AG10803 (cell line): ENCODE data around the gene CTSA.

Experiments used
- DNase-seq: peaks from one replicate; pipeline ENCODE4 v3.0.0; 2010; ENCODE audit warnings: low read depth
- H3K4me3 ChIP-seq: 2 replicates; pipeline ENCODE4 v1.5.1; 2011; ENCODE audit warnings: mild to moderate bottlenecking, low read length, control low read depth
- CTCF ChIP-seq: conservative IDR thresholded peaks from 2 replicates; pipeline ENCODE4 v1.5.1; 2011; ENCODE audit warnings: mild to moderate bottlenecking, low read length, control low read depth, inconsistent platforms

The CTSA gene

DNA sequence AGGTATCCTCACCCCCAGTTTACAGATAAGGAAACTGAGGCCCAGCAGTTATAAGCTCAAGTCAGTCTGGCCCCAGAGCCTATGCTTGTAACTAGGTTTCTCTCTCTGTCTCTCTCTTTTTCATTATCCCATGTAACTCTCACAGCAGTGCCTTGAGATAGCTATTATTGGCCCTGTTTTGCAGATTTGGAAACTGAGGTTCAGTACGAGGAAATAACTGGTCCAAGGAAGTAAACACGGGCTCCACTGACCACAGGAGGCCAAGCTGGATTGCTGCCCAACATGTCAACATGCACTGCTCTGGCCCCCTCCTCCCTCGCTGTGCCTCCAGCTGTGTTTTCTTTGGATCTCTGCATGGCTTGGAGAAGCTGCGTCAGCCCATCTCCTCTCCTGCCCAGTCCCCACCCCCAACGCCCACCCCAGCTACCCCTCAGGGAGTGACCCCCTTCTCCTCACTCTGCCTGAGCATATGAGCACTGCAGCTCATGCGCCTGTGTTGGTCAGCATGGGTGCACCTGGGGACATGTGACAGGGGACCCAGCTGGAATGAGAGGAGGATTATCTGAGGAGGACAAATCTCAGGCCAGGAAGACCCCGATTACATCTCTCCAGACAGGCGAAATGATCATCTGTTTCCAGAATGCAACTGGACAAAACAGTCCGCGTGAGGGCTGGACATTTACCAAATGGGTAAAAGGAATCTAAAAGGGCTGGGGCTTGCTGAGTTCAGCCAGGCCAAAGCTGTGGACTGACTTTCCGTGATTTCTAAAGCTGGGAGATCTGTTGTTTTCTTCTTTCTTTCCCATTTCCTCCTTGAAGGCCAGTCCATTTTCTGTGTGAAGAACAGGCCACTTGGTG, 28.6 kb downstream of the CTSA start:
- peak; percentile 37 for DNase-seq
- no peak overlapping the region for H3K4me3 ChIP-seq
- no peak for TF ChIP-seq CTCF

DNA sequence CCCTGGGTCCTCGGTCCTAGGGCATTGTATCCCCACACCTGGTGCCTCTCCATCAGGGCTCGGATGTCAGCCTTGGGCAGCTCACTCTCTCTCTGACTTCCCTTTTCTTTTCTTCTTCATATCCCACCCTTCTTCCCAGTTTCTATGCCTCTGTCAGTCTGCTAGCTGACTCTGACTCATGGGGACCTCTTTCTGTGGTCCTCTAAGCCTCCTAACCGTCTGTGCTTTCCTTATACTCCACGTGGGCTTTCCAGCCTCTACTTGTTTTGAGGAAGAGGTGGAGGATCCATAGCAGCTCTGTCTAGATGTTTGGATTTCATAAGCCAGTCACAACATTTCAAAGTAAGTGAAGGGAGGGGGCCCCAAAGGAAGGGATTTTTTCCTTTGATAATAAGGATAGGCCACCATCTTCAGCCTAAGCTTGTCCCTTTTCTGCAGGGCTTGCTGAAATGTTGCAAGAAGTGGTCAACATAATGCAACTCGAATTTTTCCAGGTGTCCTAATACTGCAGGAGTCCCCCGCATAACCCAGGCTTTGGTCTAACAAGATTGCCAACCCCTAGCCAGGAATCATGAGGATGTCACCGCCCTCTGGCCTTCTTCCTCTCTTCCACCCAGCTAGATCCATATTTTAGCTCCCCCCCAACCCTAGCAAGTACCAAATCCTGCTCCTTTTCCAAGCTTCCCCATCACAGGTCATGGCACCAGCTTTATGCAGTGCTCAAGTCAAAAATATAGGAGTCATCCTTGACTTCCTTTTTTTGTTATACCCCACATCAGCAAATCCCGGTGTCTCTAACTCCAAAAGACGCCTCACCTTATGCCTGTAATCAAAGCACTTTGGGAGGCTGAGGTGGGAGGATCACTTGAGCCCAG, 29.6 kb downstream of the CTSA start:
- no peak for TF ChIP-seq CTCF
- DNase-seq = no peak
- no peak overlapping the region for H3K4me3 ChIP-seq

DNA sequence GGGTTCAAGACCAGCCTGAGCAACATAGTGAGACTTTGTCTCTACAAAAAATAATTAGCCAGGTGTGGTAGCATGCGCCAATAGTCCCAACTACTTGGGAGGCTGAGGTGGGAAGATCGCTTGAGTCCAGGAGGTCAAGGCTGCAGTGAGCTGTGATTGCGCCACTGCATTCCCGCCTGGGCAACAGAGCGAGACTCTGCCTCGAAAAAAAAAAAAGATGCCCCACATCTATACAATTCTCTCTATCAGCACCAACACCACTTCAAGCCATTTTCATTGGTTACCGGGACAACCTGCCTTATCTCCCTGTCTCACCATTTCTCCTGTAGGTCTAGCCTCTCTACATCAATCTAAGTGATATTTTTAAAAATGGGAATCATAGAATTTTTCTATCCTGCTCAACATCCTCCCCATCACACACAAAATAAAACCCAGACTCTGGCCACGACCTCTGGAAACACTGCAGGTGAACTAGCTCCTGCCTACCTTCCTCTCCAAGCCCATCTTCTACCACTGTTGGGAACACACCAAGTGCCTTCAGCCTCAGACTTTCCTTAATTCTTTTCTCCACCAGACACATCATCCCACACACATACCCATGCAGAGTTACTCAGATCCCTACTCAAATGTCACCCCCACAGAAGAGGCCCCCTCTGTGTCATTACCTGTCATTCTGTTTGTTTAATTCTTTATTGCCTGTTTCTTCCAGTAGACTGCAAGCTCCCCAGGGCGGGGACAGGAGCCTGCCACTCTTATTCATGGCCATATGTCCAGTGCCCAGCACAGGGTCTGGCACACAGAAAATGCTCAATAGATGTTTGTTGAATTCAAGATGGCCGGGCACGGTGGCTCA, 30.4 kb downstream of the CTSA start:
- TF ChIP-seq CTCF = no peak
- DNase-seq = no peak
- no peak overlapping the region for H3K4me3 ChIP-seq

DNA sequence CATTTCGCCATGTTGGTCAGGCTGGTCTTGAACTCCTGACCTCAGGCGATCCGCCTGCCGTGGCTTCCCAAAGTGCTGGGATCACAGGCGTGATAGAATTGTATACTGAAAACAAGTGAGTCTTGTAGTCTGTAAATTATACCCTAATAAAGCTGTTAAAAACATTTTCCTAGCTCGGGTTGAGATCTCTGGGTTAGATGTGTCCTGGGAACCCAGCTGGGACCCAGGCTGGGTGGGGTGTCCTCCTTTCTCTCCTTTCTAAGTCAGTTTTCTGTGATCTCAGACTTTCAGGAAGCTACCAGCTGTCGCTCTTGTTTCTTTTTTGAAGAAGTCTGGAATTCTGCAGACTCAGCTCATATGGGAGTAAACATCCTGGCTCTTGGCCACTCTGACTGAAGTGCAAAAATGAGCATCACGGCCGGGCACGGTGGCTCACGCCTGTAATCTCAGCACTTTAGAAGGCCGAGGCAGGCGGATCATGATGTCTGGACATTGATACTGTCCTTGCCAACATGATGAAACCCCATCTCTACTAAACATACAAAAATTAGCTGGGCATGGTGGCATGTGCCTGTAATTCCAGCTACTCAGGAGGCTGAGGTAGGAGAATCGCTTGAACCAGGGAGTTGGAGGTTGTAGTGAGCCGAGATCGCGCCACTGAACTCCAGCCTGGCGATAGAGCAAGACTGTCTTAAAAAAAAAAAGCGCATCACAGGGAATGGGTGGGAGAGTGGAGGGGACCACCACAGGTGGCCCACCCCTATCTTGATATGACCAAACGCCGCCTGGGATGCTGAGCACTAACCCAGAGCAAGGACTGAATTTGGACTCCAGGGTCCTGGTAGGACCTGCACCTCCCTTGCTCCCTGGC, 33.5 kb downstream of the CTSA start:
- DNase-seq = peak; percentile 53
- TF ChIP-seq CTCF = no peak
- peak overlapping the region; percentile 8; the same call in 1 of the 2 replicates for H3K4me3 ChIP-seq

- no peak overlapping the region for H3K4me3 ChIP-seq
- no peak for TF ChIP-seq CTCF
- DNase-seq = no peak
Observed at GRCh38 chr20:45925821-45926506, 34.8 kb downstream of the CTSA start.

- DNase-seq = no peak
- no peak overlapping the region for H3K4me3 ChIP-seq
- no peak for TF ChIP-seq CTCF
Observed at GRCh38 chr20:45926731-45927070, 35.6 kb downstream of the CTSA start.
